HepG2 (cell line): ENCODE results near the gene EFHC2. TPM values are rescaled to one million over a fixed set of nuclear protein-coding genes. Genes with fewer than 3 reads are reported as not detected.

ENCODE experiments used
- ATAC-seq: fragments of 200-7000 bp; cut with Tn5 transposase; 3 replicates; pipeline ENCODE4 v1.9.1; 2020; ENCODE audit warnings: mild to moderate bottlenecking, moderate library complexity
- BruUV-seq: library from RNA; stranded (reverse); fragments of 400-500 nt; replicated peaks from 2 replicates; lab custom pipeline; 2021; lab: Mats Ljungman, UMichigan
- CTCF ChIA-PET: fragments of 300-600 bp; formaldehyde crosslinking; extraction: SDS; loops from one replicate; lab custom pipeline; 2021; ENCODE audit warnings: low total read pairs, inconsistent platforms, low intra/inter-chr PET ratio; lab: Yijun Ruan, JAX
- POLR2A ChIA-PET: fragments of 350-600 bp; sonication (Branson Sonifier 250); formaldehyde crosslinking; loops from one replicate; lab custom pipeline; 2020; ENCODE audit warnings: antibody characterized with exemption, inconsistent platforms; lab: Yijun Ruan, JAX
- DNase-seq: peaks from one replicate; pipeline ENCODE4 v3.0.0-alpha.2; 2015; ENCODE audit warnings: low spot score
- FAIRE-seq: peaks from 3 replicates; lab custom pipeline; 2011; peaks lifted over from hg19 to GRCh38; lab: Jason Lieb, UNC
- H2AFZ ChIP-seq: one replicate; pipeline ENCODE4 v1.6.1; 2011; ENCODE audit warnings: low read length, inconsistent platforms
- H3K27ac ChIP-seq: fragments of 300-600 bp; 3 replicates; pipeline ENCODE4 v1.8.0; 2011; ENCODE audit warnings: mixed run types, mild to moderate bottlenecking, mixed read lengths, low read length, inconsistent platforms; ENCODE audit not compliant: insufficient read depth; ENCODE audit errors: extremely low read length
- H3K27me3 ChIP-seq, 2 experiments: fragments of 200-600 bp in 1 of 2; 2 replicates in 1 of 2; 3 replicates in 1 of 2; pipeline versions ENCODE4 v1.6.0 to v1.8.0; 2011; ENCODE audit warnings: low read length in 2 of 2, mild to moderate bottlenecking in 2 of 2, moderate library complexity in 2 of 2, inconsistent platforms in 1 of 2; ENCODE audit not compliant: insufficient read depth in 2 of 2, control insufficient read depth in 1 of 2
- H3K36me3 ChIP-seq, 2 experiments: fragments of 200-600 bp in 1 of 2; replicated peaks in 1 of 2; 2 replicates in 1 of 2; 3 replicates in 1 of 2; pipeline versions ENCODE4 v1.5.1 to v1.8.0; 2011; ENCODE audit warnings: low read length in 2 of 2, inconsistent platforms in 1 of 2; ENCODE audit not compliant: insufficient read depth in 2 of 2, control insufficient read depth in 1 of 2
- H3K4me1 ChIP-seq: 2 replicates; pipeline ENCODE4 v1.5.1; 2012; ENCODE audit warnings: low read length, inconsistent platforms; ENCODE audit not compliant: insufficient read depth
- H3K4me2 ChIP-seq: 2 replicates; pipeline ENCODE4 v1.6.0; 2011; ENCODE audit warnings: low read depth, low read length, inconsistent platforms
- H3K4me3 ChIP-seq, 3 experiments: fragments of 200-600 bp in 1 of 3; sonication (generic), shearing (Covaris generic) in 1 of 3; replicated peaks in 1 of 3; 2 replicates each; pipeline ENCODE4 v1.5.1; 2011 to 2016; ENCODE audit warnings: low read length in 3 of 3, inconsistent platforms in 2 of 3, low read depth in 2 of 3, mild to moderate bottlenecking in 2 of 3, control low read depth in 1 of 3, mixed read lengths in 1 of 3; ENCODE audit not compliant: insufficient read depth in 1 of 3
- H3K79me2 ChIP-seq: one replicate; pipeline ENCODE4 v1.6.1; 2011; ENCODE audit warnings: low read length, inconsistent platforms; ENCODE audit not compliant: insufficient read depth
- H3K9ac ChIP-seq: 2 replicates; pipeline ENCODE4 v1.6.0; 2011; ENCODE audit warnings: mild to moderate bottlenecking, low read depth, low read length, inconsistent platforms; ENCODE audit not compliant: insufficient read depth
- H3K9me3 ChIP-seq: 2 replicates; pipeline ENCODE4 v1.5.1; 2012; ENCODE audit warnings: mild to moderate bottlenecking, low read length
- H4K20me1 ChIP-seq: 2 replicates; pipeline ENCODE4 v1.6.0; 2011; ENCODE audit warnings: inconsistent platforms, mild to moderate bottlenecking, low read length, moderate library complexity; ENCODE audit not compliant: insufficient read depth
- BCLAF1 ChIP-seq: fragments of 450-650 bp; IDR thresholded peaks from 2 replicates; pipeline ENCODE4 v1.6.1; 2017; ENCODE audit warnings: mild to moderate bottlenecking
- CSRNP1 ChIP-seq: sonication (generic); formaldehyde crosslinking; IDR thresholded peaks from 2 replicates; pipeline ENCODE4 v1.8.1; 2023; ENCODE audit warnings: mild to moderate bottlenecking, missing genetic modification reagents
- GATA4 ChIP-seq: sonication (generic); IDR thresholded peaks from 2 replicates; pipeline ENCODE4 v1.6.1; 2016; ENCODE audit warnings: antibody characterized with exemption, low read depth, borderline replicate concordance
- GLI4 ChIP-seq: sonication (generic); formaldehyde crosslinking; IDR thresholded peaks from 2 replicates; pipeline ENCODE4 v1.5.1; 2020; ENCODE audit warnings: missing genetic modification reagents, mild to moderate bottlenecking, moderate library complexity, borderline replicate concordance
- MYC ChIP-seq: sonication (generic); formaldehyde crosslinking; IDR thresholded peaks from 2 replicates; pipeline ENCODE4 v1.9.0; 2021; ENCODE audit warnings: missing genetic modification reagents, borderline replicate concordance
- NR2F6 ChIP-seq, 2 experiments: IDR thresholded peaks; 2 replicates each; pipeline ENCODE4 v1.6.1; 2016; ENCODE audit warnings: antibody characterized with exemption in 1 of 2, mild to moderate bottlenecking in 1 of 2
- PLSCR1 ChIP-seq: sonication (generic); formaldehyde crosslinking; IDR thresholded peaks from 2 replicates; pipeline ENCODE4 v1.5.0; 2020; ENCODE audit warnings: missing genetic modification reagents, mild to moderate bottlenecking, borderline replicate concordance
- PRDM15 ChIP-seq: sonication (generic); formaldehyde crosslinking; IDR thresholded peaks from 2 replicates; pipeline ENCODE4 v1.4.0; 2020; ENCODE audit warnings: missing genetic modification reagents
- RFXAP ChIP-seq: sonication (generic); formaldehyde crosslinking; IDR thresholded peaks from 2 replicates; pipeline ENCODE4 v1.4.0; 2020; ENCODE audit warnings: missing genetic modification reagents, borderline replicate concordance
- SYNCRIP ChIP-seq: fragments of 200-400 bp; formaldehyde crosslinking; IDR thresholded peaks from 2 replicates; pipeline ENCODE4 v1.6.1; 2018; ENCODE audit warnings: mild to moderate bottlenecking, low read depth, low read length; ENCODE audit not compliant: insufficient read depth
- YEATS4 ChIP-seq: sonication (generic); formaldehyde crosslinking; IDR thresholded peaks from 2 replicates; pipeline ENCODE4 v1.4.0; 2020; ENCODE audit warnings: missing genetic modification reagents, borderline replicate concordance
- ZBTB8A ChIP-seq: sonication (generic); formaldehyde crosslinking; IDR thresholded peaks from 2 replicates; pipeline ENCODE4 v1.4.0; 2020; ENCODE audit warnings: mild to moderate bottlenecking, low read depth, missing genetic modification reagents, borderline replicate concordance
- ZFYVE20 ChIP-seq: sonication (generic); formaldehyde crosslinking; IDR thresholded peaks from 2 replicates; pipeline ENCODE4 v1.8.0; 2023; ENCODE audit warnings: low read depth, mild to moderate bottlenecking, moderate library complexity, missing genetic modification reagents, borderline replicate concordance
- ZNF589 ChIP-seq: sonication (generic); formaldehyde crosslinking; conservative IDR thresholded peaks from 2 replicates; pipeline ENCODE4 v1.8.0; 2022; ENCODE audit warnings: mild to moderate bottlenecking, moderate library complexity, missing genetic modification reagents
- in situ Hi-C: cut with HindIII; loops from 2 replicates; pipeline ENCODE4 v1.10.0; 2017; ENCODE audit warnings: low pct_unique_long_range_greater_than_20kb; ENCODE audit not compliant: extremely low pct_ligation_motif_present
- intact Hi-C: fragments of 100-400 bp; cut with micrococcal nuclease; formaldehyde crosslinking; loops from one replicate; pipeline ENCODE4 v1.10.0; 2022; ENCODE audit not compliant: unreplicated experiment
- polyA plus RNA-seq, 8 experiments: library from polyadenylated mRNA; depleted of rRNA in 3 of 8; stranded (reverse) in 7 of 8; unstranded in 1 of 8; fragments of >200 nt; fragmentation: Illumina TruSeq in 4 of 8; extraction: Trizol in 4 of 8; gene quantifications; 2 replicates each; pipeline versions ENCODE4 v1.2.1 to v1.2.3, GENCODE V29; 2011 to 2016; ENCODE audit warnings: low read depth in 4 of 8, missing spikeins in 1 of 8, mixed read lengths in 1 of 8; ENCODE audit not compliant: insufficient read depth in 1 of 8
- total RNA-seq, 5 experiments: library from RNA; depleted of rRNA; stranded (reverse); fragments of >200 nt; fragmentation: Illumina TruSeq; extraction: Trizol; gene quantifications; 2 replicates each; pipeline ENCODE4 v1.2.3, GENCODE V29; 2016; ENCODE audit warnings: low read depth in 1 of 5

The EFHC2 gene
- total and polyA plus RNA-seq, 2 of the 13 experiments (the other 11 are each of a cell fraction or from before 2014, with no cell fraction given), result not detected

DNA sequence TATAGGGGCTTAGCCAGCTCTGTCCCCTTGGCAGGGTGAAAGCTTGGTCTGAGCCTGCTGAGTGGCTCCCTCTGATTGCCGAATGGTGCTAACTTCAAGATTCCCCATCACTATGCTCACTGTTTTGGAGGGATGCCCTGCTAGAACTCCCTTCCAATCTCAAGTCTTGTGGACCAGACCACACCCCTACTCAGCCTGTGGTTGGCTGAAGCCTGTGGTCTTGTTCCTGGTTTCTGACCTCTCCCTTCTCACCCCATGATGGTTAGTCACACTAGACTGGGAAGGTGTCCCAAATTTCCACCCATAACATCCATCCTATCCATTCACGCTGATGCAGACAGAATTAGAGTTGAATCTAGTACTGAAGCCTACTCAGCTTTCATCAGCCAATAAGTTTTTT, 185.6 kb downstream of the EFHC2 start (continued):
- TF ChIP-seq GATA4, result no peak
- no peak for TF ChIP-seq MYC (CRISPR knock-in tag)

- H3K4me1 ChIP-seq, result no peaks in the 10 kb centered on the region
- no peaks in the 10 kb centered on the region for H3K9me3 ChIP-seq
- FAIRE-seq (no peak), ATAC-seq (no peak), DNase-seq (no peak)
- intact Hi-C loops, result no loop called here
- H4K20me1 ChIP-seq, result no peaks in the 10 kb centered on the region
- H3K27me3 ChIP-seq, result no peaks in the 10 kb centered on the region; a peak in 1 of 5 replicates
- H3K79me2 ChIP-seq, result no peaks in the 10 kb centered on the region
- CTCF ChIA-PET, result no interaction called here
- in situ Hi-C loops, result loop anchor here (10.0 kb wide), 1 partner anchor 112 kb away; no protein-coding TSS in a partner anchor
- no peak overlapping the region for H3K4me2 ChIP-seq
- no peak overlapping the region for H3K9ac ChIP-seq
- POLR2A ChIA-PET, result no interaction called here
- BruUV-seq, result no TSS peak
- no peak overlapping the region for H3K27ac ChIP-seq
- H2AFZ ChIP-seq, result no peak overlapping the region
- H3K4me3 ChIP-seq, result no peak overlapping the region
- H3K36me3 ChIP-seq, result no peaks in the 10 kb centered on the region
- no peak for TF ChIP-seq YEATS4
- TF ChIP-seq SYNCRIP, result no peak
- TF ChIP-seq ZFYVE20 (CRISPR knock-in tag), result no peak
- no peak for TF ChIP-seq RFXAP (CRISPR knock-in tag)
- no peak for TF ChIP-seq PLSCR1 (CRISPR knock-in tag)
- no peak for TF ChIP-seq PRDM15 (CRISPR knock-in tag)
- TF ChIP-seq GLI4 (CRISPR knock-in tag), result no peak
- no peak for TF ChIP-seq BCLAF1
- TF ChIP-seq NR2F6 (IDR thresholded peaks at IDR 0.05), result no peak
- no peak for TF ChIP-seq NR2F6 (CRISPR knock-in tag; IDR thresholded peaks at IDR 0.05)
- no peak for TF ChIP-seq ZBTB8A (CRISPR knock-in tag)
- TF ChIP-seq CSRNP1, result no peak
- TF ChIP-seq ZNF589 (CRISPR knock-in tag), result no peak
These were observed 186.2 kb downstream of the EFHC2 start for GRCh38 chrX:44157283-44157682.
